ENCODE results near the gene ACSBG1.

ACSBG1 gene

GRCh38 chr15:78133801-78134200 lies 100.6 kb downstream of the ACSBG1 start:
- DNase-seq (ENCODE audit: low spot score) = no peak

- DNase-seq (ENCODE audit: low spot score) = peak; percentile 83
Measured at GRCh38 chr15:78131295-78132061, 102.9 kb downstream of the ACSBG1 start, which contains the start of gene CIB2. Gene CIB2 (minus strand): TSS chr15:78131445. CDS start chr15:78131215, 230 bp downstream.

GRCh38 chr15:78130466-78131294 lies 103.7 kb downstream of the ACSBG1 start:
- DNase-seq (ENCODE audit: low spot score) = no peak

- no peak for DNase-seq (ENCODE audit: low spot score)
Measured at GRCh38 chr15:78129751-78130287, 104.5 kb downstream of the ACSBG1 start.

- DNase-seq (ENCODE audit: low spot score) = no peak
Measured at GRCh38 chr15:78129077-78129750, 105.2 kb downstream of the ACSBG1 start.

- DNase-seq (ENCODE audit: low spot score) = no peak
Measured at GRCh38 chr15:78127882-78128281, 106.5 kb downstream of the ACSBG1 start.

GRCh38 chr15:78125267-78125666 lies 109.1 kb downstream of the ACSBG1 start:
- DNase-seq (ENCODE audit: low spot score) = no peak

- DNase-seq (ENCODE audit: low spot score) = no peak
Measured at GRCh38 chr15:78120523-78120922, 113.8 kb downstream of the ACSBG1 start.
